Measurements from ENCODE around the gene FAM228B.
"Not testable (repeated sequence)": the region's sequence is repeated elsewhere in the genome, so short reads cannot be mapped to it uniquely, and the experiment has no call there.

The FAM228B gene

GRCh38 chr2:24086241-24086640, 37.0 kb upstream of the FAM228B start:
- DNase-seq (ENCODE audit: low read depth), result no peak
- no peak overlapping the region for H3K4me3 ChIP-seq (replicated peaks; ENCODE audit: low read depth, low read length)
- TF ChIP-seq CTCF (IDR thresholded peaks at IDR 0.05; ENCODE audit: low read length, missing control alignments), result no peak

- no peak for DNase-seq (ENCODE audit: low read depth)
- TF ChIP-seq CTCF (IDR thresholded peaks at IDR 0.05; ENCODE audit: low read length, missing control alignments), result no peak
- no peak overlapping the region for H3K4me3 ChIP-seq (replicated peaks; ENCODE audit: low read depth, low read length)
Measured at GRCh38 chr2:24087032-24087431, 36.2 kb upstream of the FAM228B start.

DNA sequence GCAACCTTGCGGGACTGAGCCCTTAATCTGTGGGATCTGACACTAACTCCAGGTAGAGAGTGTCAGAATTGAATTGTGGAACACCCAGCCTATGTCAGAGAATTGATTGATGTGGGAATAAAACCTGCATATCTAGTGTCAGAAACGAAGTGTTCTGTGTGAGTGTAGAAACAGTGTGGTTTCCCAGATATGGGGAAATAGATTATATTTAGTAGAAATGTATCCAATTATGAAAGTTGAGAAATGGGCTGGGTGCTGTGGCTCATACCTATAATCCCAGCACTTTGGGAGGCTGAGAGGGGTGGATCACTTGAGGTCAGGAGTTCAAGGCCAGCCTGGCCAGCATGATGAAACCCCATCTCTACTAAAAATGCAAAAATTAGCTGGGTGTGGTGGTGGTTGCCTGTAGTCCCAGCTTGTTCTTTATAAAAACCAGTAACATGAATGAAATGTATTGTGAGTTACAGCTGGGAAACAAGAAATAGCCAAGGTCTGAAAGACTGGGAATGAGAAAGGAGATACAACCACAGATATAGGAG, 34.4 kb upstream of the FAM228B start:
- no peak overlapping the region for H3K4me3 ChIP-seq (replicated peaks; ENCODE audit: low read depth, low read length)
- DNase-seq (ENCODE audit: low read depth), result no peak
- no peak for TF ChIP-seq CTCF (IDR thresholded peaks at IDR 0.05; ENCODE audit: low read length, missing control alignments)

DNA sequence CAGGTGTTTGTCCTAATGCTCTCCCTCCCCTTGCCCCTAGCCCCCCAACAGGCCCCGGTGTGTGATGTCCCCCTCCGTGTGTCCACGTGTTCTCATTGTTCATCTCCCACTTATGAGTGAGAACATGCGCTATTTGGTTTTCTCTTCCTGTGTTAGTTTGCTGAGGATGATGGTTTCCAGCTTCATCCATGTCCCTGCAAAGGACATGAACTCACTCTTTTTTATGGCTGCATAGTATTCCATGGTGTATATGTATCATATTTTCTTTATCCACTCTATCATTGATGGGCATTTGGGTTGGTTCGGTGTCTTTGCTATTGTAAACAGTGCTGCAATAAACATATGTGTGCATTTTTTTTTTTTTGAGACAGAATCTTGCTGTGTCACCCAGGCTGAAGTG, 30.0 kb upstream of the FAM228B start:
- not testable (repeated sequence) for DNase-seq (ENCODE audit: low read depth); H3K4me3 ChIP-seq (replicated peaks; ENCODE audit: low read depth, low read length)

DNA sequence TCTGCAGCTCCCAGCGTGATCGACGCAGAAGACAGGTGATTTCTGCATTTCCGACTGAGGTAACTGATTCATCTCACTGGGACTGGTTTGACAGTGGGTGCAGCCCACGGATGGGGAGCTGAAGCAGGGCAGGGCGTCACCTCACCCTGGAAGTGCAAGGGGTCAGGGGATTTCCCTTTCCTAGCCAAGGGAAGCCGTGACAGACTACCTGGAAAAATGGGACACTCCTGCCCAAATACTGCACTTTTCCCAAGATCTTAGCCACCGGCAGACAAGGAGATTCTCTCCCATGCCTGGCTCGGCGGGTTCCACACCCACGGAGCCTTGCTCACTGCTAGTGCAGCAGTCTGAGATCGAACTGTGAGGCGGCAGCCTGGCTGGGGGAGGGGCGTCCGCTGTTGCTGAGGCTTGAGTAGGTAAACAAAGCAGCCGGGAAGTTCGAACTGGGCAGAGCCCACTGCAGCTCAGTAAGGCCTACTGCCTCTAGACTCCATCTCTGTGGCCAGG, 28.0 kb upstream of the FAM228B start:
- not testable (repeated sequence) for H3K4me3 ChIP-seq (replicated peaks; ENCODE audit: low read depth, low read length); DNase-seq (ENCODE audit: low read depth)

DNA sequence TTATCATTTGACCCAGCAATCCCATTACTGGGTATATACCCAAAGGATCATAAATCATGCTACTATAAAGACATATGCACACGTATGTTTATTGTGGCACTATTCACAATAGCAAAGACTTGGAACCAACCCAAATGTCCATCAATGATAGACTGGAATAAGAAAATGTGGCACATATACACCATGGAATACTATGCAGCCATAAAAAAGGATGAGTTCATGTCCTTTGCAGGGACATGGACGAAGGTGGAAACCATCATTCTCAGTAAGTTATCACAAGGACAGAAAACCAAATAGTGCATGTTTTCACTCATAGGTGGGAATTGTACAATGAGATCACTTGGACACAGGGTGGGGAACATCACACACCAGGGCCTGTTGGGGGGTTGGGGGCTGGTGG, 22.5 kb upstream of the FAM228B start:
- H3K4me3 ChIP-seq (replicated peaks; ENCODE audit: low read depth, low read length); DNase-seq (ENCODE audit: low read depth): not testable (repeated sequence)

DNA sequence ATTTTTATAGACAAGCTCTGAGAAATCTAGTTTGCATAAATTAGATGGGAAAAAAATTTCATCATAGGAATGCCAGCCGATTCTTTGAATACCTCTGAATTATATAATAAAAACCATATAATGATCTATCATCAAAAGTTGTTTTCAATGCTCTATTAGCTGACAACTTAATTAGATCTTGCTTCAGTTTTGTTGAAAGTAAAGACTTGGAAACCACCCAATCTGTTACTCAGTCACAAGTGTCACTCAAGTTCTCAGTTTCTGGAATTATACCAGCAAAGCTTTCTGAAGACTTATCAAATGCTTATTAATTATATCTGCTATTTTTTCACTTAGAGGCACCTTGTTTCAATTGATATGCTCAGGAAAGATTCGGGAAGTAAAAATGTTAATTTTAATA, 21.3 kb upstream of the FAM228B start:
- DNase-seq (ENCODE audit: low read depth), result no peak
- H3K4me3 ChIP-seq (replicated peaks; ENCODE audit: low read depth, low read length), result no peak overlapping the region
- TF ChIP-seq CTCF (IDR thresholded peaks at IDR 0.05; ENCODE audit: low read length, missing control alignments), result no peak

GRCh38 chr2:24102677-24103076, 20.6 kb upstream of the FAM228B start:
- no peak overlapping the region for H3K4me3 ChIP-seq (replicated peaks; ENCODE audit: low read depth, low read length)
- no peak for DNase-seq (ENCODE audit: low read depth)
- TF ChIP-seq CTCF (IDR thresholded peaks at IDR 0.05; ENCODE audit: low read length, missing control alignments), result no peak
